SU-DHL-6 (cell line): ENCODE results near the gene PAH.

Experiments
- H2AFZ ChIP-seq: fragments of 200-600 bp; sonication (generic); 2 replicates; pipeline ENCODE4 v1.6.1; 2014; ENCODE audit warnings: low read depth, mild to moderate bottlenecking, moderate library complexity, mixed read lengths, antibody characterized with exemption, low read length; ENCODE audit not compliant: severe bottlenecking
- H3F3A ChIP-seq: fragments of 200-600 bp; shearing (Covaris generic); 2 replicates; pipeline ENCODE4 v1.6.0; 2016; ENCODE audit warnings: antibody characterized with exemption, mild to moderate bottlenecking; ENCODE audit not compliant: insufficient read depth
- H3K27ac ChIP-seq: fragments of 200-600 bp; sonication (generic); 2 replicates; pipeline ENCODE4 v1.5.1; 2016; ENCODE audit warnings: low read depth, mild to moderate bottlenecking, low read length, moderate library complexity, mixed read lengths
- H3K27me3 ChIP-seq: fragments of 200-600 bp; sonication (generic), shearing (Covaris generic); 2 replicates; pipeline ENCODE4 v1.6.0; 2014; ENCODE audit warnings: mild to moderate bottlenecking, low read length
- H3K36me3 ChIP-seq: fragments of 200-600 bp; sonication (generic); 2 replicates; pipeline ENCODE4 v1.6.1; 2014; ENCODE audit warnings: mild to moderate bottlenecking, low read length, mixed read lengths
- H3K4me2 ChIP-seq: fragments of 300-600, 200-600 bp; shearing (Covaris generic), sonication (generic); 2 replicates; pipeline ENCODE4 v1.6.0; 2014; ENCODE audit warnings: low read length, low read depth, mild to moderate bottlenecking; ENCODE audit not compliant: poor library complexity, severe bottlenecking
- H3K4me3 ChIP-seq: fragments of 200-600 bp; sonication (generic); 2 replicates; pipeline ENCODE4 v1.5.1; 2014; ENCODE audit warnings: antibody characterized with exemption, low read length, mild to moderate bottlenecking, mixed read lengths; ENCODE audit not compliant: insufficient read depth, poor library complexity, severe bottlenecking
- H3K79me2 ChIP-seq: fragments of 200-600 bp; sonication (generic); 2 replicates; pipeline ENCODE4 v1.6.1; 2014; ENCODE audit warnings: mild to moderate bottlenecking, low read length, moderate library complexity; ENCODE audit not compliant: insufficient read depth
- H3K9ac ChIP-seq: fragments of 200-600 bp; sonication (generic); 2 replicates; pipeline ENCODE4 v1.7.0; 2014; ENCODE audit warnings: mild to moderate bottlenecking, low read length
- H3K9me2 ChIP-seq: fragments of 200-600 bp; sonication (generic); replicated peaks from 2 replicates; pipeline ENCODE4 v1.6.1; 2014; ENCODE audit warnings: low read length; ENCODE audit not compliant: insufficient read depth
- H3K9me3 ChIP-seq: fragments of 200-600 bp; sonication (generic); 2 replicates; pipeline ENCODE4 v1.6.1; 2014; ENCODE audit warnings: low read length, mixed read lengths; ENCODE audit not compliant: insufficient read depth
- H4K20me1 ChIP-seq: fragments of 200-600 bp; sonication (generic); 2 replicates; pipeline ENCODE4 v1.6.1; 2014; ENCODE audit warnings: low read depth, mild to moderate bottlenecking, antibody characterized with exemption, low read length, moderate library complexity, mixed read lengths
- CTCF ChIP-seq: fragments of 200-600 bp; sonication (generic); IDR thresholded peaks from one replicate; pipeline ENCODE4 v1.5.1; 2017; ENCODE audit warnings: antibody characterized with exemption, mild to moderate bottlenecking, low read length, moderate library complexity; ENCODE audit not compliant: insufficient read depth, poor library complexity, severe bottlenecking
- EZH2phosphoT487 ChIP-seq: fragments of 200-600 bp; sonication (generic), shearing (Covaris generic); conservative IDR thresholded peaks from 2 replicates; pipeline ENCODE4 v1.6.1; 2018; ENCODE audit warnings: mild to moderate bottlenecking, antibody characterized with exemption, low read length, moderate library complexity, mixed read lengths

The PAH gene

DNA sequence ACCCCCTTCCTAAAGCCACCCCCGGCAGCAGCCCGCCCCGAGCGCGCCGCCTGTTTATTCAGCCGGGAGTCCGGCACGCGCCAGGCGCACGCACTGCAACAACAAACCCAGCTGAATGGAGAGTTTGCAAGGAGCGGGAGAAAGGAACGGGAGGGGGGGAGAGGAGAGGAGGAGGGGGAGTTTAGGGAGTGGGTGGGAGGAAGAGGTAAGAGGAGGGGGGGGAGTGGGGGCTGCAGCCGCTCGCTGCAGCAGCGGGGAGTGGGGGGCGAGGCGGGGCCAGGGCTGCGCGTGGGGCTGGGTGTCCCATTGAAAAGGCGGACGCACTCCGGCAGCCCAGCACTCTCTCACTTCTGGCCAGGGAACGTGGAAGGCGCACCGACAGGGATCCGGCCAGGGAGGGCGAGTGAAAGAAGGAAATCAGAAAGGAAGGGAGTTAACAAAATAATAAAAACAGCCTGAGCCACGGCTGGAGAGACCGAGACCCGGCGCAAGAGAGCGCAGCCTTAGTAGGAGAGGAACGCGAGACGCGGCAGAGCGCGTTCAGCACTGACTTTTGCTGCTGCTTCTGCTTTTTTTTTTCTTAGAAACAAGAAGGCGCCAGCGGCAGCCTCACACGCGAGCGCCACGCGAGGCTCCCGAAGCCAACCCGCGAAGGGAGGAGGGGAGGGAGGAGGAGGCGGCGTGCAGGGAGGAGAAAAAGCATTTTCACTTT lies 40.5 kb upstream of the PAH start, which contains the start of gene ASCL1:
Gene ASCL1 (plus strand): TSS at position 336 of the 712 bp plus-strand sequence. CDS start 571 bp downstream, outside the sequence.
- TF ChIP-seq EZH2phosphoT487 = no peak
- no peak for TF ChIP-seq CTCF
- Histone ChIP-seq H3K27me3 (no peaks in the 10 kb centered on the region), H3K9me2 (no peaks in the 10 kb centered on the region), H3K9ac (no peak within 1 kb of the TSS), H3F3A (no peaks in the 10 kb centered on the region), H4K20me1 (no peaks in the 10 kb centered on the region), H3K27ac (no peak within 1 kb of the TSS), H3K79me2 (no peaks in the 10 kb centered on the region), H3K4me3 (no peak within 1 kb of the TSS), H2AFZ (no peak within 1 kb of the TSS), H3K4me2 (no peak within 1 kb of the TSS), H3K36me3 (no peaks in the 10 kb centered on the region), H3K9me3 (no peaks in the 10 kb centered on the region)

- no peaks in the 10 kb centered on the region for H4K20me1 ChIP-seq
- H3K27ac ChIP-seq = no peak overlapping the region
- H2AFZ ChIP-seq = no peak overlapping the region
- H3F3A ChIP-seq = no peaks in the 10 kb centered on the region
- H3K9ac ChIP-seq = no peak overlapping the region
- H3K27me3 ChIP-seq = no peaks in the 10 kb centered on the region
- no peaks in the 10 kb centered on the region for H3K9me2 ChIP-seq
- no peak for TF ChIP-seq CTCF
- TF ChIP-seq EZH2phosphoT487 = no peak
- H3K9me3 ChIP-seq = no peaks in the 10 kb centered on the region
- H3K4me2 ChIP-seq = no peak overlapping the region
- no peaks in the 10 kb centered on the region for H3K36me3 ChIP-seq
- no peak overlapping the region for H3K4me3 ChIP-seq
- no peaks in the 10 kb centered on the region for H3K79me2 ChIP-seq
Measured at GRCh38 chr12:102956738-102957327, 39.8 kb upstream of the PAH start.

DNA sequence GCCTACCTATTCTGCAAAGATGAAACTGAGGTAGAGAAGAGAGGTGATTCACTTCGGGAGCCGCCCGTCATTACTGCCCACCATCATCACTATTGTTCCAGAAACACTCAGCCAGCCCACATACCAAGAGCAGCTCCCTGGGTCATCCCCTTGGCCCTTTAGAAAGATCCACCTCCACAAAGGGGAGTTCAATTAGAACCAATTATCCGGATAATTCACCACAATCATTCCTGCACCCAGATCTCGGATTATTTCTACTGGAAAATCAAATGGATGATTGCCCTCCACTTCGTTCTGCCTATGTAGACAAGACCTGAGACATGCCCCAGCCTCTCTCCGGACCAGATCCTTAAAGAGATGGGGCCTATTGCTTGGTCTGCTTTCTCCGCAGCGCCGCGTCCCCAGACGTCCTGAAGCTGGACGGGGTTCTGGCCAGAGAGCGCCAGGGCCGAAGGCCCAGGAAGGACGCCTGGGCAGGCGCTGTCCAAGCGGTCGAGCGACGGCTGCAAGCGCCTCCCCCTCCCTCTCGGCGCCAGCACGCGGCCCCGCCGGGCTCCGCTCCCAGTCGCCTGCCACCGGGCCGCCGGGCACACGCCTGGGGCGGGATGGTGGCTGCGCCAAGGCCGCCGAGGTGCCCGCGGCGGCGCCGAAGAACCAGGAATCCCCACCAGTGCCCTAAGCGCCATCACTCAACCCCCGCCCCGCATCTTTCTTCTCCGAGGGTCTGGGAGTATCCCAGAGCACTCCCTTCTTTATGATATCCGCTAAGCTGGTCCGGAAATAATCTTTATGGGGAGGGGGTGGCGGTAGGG lies 39.1 kb upstream of the PAH start:
- Histone ChIP-seq H3K9ac (no peak overlapping the region), H3K36me3 (no peaks in the 10 kb centered on the region), H2AFZ (no peak overlapping the region), H3K4me2 (no peak overlapping the region), H3K79me2 (no peaks in the 10 kb centered on the region), H3K27ac (no peak overlapping the region), H3K4me3 (no peak overlapping the region), H3K9me2 (no peaks in the 10 kb centered on the region), H4K20me1 (no peaks in the 10 kb centered on the region), H3K9me3 (no peaks in the 10 kb centered on the region), H3F3A (no peaks in the 10 kb centered on the region), H3K27me3 (no peaks in the 10 kb centered on the region)
- TF ChIP-seq EZH2phosphoT487 (no peak), CTCF (no peak)
